HG03439 (cell line): ENCODE results near the gene ZFYVE9.
"Not testable (repeated sequence)": the region's sequence is repeated elsewhere in the genome, so short reads cannot be mapped to it uniquely, and the experiment has no call there.

Experiments used
- ATAC-seq: cut with Tn5 transposase; IDR thresholded peaks from one replicate; pipeline ENCODE4 v1.9.1; 2021; ENCODE audit warnings: mild to moderate bottlenecking, moderate library complexity; ENCODE audit not compliant: unreplicated experiment

The ZFYVE9 gene

DNA sequence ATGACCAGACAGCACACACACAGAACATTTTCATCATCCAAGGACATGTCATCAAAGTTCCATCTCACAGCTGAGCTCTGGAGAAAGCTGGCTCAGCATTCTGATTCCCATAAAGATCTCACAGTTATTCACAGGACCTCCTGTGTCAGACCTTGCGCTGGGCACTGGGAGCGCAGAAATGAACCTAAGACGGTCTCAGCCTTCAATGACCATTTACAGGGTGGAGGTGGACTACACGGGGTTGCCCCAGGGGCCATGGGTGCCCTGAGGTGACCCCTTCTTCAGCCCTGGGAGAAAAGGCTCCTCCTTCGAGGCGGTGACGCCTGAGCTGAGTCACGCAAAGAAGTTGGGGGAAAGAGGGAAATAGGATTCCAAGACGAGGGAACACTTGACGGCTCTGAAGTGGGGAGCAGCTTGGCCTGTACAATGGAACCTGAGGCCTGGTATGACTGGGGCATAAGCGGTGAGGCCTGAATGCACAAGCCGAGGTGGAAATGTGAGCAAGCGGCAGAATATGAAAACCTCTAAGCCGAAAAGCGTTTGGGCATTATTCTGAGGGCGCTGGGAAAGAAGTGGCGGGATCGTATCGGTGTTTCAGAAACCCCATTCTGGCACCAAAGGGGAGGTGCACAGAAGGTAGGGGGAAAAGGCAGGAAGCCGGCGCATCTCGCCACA lies 223.3 kb downstream of the ZFYVE9 start:
- ATAC-seq = peak; percentile 0

DNA sequence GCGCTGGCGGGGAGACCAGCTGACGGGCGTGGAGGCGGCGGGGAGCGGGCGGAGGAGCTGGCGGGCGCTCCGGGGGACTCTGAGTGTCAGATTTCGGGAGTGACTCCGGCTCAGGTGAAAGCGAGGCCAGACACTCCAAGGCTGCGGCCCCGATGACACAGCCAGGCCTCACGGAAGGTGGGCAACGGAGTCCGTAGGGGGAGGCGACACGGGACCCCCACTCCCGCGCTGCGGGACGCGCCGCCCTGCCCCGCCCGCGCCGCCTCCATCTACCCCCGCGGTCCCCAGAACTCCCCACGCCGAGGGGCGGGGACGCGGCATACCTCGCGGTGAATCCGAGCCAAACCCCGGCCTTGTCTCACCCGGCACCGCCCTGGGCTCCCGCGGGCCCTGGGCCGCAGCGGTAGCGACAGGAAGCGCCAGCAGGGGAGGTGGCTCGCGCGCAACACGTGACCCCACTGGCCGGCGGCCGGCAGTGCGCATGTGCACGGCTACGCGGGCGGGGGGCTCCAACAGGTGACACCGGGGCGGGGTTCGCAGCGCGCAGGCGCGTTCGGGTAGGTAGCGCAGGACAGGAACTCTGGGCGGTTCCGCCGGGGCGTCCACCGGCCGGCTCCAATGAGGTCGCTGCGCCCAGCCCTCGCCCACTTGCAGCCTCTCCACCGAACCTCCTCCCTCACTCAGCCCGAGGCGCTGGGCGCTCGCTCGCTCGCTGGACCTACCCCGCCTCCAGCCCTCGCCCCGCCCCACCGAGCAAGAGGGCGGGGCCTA lies 224.0 kb downstream of the ZFYVE9 start, which contains the start of gene CC2D1B:
TSS of gene CC2D1B (minus strand) at position 460 of the 771 bp plus-strand sequence. CDS start 1,585 bp downstream, outside the sequence.
- peak; percentile 88 for ATAC-seq

DNA sequence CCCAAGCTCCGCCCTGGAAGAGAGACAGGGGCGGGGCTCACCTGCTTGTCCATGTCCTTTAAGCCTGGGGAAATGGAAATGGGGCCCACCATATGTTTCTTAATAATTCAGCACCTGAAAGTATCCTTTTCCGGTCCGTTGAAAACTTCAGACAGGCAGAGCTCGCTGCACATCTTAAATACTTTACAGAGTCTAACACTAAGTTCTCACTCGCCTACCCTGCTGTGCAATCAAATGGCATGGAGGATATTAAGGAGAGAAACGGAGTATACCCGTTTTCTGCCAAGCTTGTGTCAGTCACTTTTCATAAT lies 224.6 kb downstream of the ZFYVE9 start:
- no peak for ATAC-seq

DNA sequence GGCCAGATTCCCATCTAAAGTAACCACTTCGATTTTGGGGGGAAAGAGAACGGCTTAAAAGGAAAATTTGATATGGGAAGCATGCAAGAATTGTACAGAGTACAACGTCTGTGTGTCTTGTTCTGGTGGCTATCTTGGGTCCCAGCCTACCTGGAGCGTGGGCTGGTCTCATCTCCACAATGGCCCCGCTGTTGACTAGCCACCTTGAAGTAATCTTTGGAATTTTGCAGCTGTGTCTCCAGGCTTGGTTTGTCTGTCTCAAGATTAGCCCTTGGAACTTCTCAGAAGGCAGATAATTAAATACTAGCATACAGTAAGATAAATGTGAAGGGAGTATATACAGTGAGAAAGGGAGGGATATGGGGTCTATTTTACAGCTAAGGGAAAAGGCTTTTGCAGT lies 225.4 kb downstream of the ZFYVE9 start:
- no peak for ATAC-seq

DNA sequence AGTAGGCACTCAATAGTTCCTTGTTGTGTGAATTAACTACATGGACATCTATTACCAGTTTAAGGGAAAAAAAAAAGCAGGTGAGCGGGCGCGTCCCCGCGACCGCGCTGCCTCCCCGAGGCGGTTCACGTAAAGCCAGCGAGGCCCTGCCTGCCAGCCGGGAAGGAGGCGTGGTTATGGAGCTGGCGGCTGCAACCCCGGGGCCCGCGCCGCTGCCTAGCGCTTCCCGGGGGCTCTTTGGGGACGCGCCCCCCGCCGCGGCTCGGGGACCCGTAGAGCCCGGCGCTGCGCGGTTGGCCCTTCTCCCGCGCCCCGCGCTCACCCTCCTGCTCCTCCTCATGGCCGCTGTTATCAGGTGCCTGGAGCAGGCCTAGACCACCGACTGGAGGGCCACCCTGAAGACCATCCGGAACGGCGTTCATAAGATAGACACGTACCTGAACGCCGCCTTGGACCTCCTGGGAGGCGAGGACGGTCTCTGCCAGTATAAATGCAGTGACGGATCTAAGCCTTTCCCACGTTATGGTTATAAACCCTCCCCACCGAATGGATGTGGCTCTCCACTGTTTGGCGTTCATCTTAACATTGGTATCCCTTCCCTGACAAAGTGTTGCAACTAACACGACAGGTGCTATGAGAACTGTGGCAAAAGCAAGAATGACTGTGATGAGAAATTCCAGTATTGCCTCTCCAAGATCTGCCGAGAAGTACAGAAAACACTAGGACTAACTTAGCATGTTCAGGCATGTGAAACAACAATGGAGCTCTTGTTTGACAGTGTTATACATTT lies 226.7 kb downstream of the ZFYVE9 start:
- no peak for ATAC-seq

DNA sequence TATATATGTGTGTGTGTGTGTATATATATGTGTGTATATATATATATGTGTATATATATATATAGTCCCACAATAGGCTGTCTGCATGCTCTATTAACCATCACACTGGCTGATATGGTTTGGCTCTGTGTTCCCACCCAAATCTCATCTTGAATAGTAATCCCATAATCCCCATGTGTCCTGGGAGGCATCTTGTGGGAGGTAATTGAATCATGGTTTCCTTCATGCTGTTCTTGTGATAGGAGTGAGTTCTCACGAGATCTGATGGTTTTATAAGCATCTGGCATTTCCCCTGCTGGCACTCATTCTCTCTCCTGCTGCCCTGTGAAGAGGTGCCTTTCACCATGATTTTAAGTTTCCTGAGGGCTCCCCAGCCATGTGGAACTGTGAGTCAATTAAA lies 228.0 kb downstream of the ZFYVE9 start:
- not testable (repeated sequence) for ATAC-seq

DNA sequence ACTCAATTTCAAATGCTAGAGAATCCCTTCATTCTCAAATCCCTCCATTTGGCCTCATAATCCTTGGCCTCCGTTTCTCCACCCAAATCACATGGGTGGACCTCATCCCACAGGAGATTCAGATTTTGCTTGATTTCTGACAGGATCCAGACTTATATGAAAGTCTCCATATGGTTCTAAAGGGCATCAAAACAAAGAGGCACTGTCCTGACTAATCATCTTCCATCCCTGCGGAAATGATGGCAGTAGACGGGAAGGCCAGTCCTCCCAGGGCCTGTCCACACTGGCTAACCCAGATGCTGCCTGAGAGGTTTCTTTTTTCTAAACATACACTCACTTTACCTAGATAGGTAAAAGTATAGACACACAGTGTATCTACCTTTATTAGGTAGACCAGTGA lies 243.5 kb downstream of the ZFYVE9 start:
- no peak for ATAC-seq

DNA sequence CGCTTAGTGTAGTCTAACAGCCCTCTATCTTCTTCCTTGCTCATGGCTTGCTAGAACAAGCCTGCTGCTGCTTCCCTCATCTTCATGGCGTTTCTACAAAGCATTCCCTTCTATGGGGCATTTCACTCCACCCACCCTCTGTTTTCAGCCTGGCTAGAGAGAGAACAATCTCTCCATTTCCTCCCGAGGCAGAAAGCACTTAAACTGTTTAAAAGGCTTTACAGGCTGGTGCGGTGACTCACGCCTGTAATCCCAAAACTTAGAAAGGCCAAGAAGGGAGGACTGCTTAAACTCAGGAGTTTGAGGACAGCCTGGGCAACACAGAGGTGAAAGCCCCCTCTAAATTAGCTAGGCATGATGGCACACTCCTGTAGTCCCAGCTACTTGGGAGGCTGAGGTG lies 244.6 kb downstream of the ZFYVE9 start:
- ATAC-seq = no peak

DNA sequence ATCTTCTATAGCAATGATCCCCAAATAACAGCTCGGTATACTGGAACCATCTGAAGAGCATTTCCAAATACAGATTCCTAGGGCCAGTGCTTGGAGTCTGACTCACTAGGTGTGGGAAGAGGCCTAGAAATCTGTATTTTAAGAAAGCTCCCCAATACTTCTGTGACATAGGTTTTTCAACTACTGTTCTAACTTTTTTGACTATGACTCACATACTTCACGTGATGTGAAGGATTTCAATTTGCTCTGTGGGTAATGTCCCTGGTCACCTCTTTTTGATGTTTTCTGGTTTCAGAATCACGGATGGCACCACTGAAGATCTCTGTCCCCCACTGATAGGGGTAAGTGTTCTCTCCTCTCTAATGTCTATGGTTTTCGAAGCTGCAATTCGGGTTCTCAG lies 251.3 kb downstream of the ZFYVE9 start:
- ATAC-seq = no peak
